Fibroblast of skin of back (primary cell): ENCODE measurements around the gene CAMTA1.

Experiments
- DNase-seq: peaks from one replicate; pipeline ENCODE4 v3.0.0-alpha.2; 2013

Gene CAMTA1

GRCh38 chr1:7568901-7569524 is 783.8 kb downstream of the CAMTA1 start:
- no peak for DNase-seq

GRCh38 chr1:7570311-7570710 is 785.1 kb downstream of the CAMTA1 start:
- no peak for DNase-seq

- DNase-seq: no peak
These were observed 787.4 kb downstream of the CAMTA1 start for GRCh38 chr1:7572654-7573152.

DNA sequence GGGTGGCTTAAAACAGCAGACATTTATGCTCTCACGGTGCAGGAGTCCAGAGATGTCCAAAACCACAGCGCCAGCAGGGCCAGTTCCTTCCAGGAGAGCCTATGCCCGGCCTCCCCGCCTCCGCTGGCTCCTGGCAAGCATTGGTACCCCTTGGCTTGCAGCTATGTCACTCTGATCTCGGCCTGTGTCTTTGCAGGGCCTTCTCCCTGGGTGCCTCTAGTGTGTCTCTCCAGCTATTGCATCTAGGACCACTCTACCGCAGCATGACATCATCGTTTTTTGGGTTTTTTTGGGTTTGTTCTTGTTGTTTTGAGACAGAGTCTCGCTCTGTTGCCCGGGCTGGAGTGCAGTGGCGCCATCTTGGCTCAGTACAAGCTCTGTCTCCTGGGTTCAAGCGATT is 788.2 kb downstream of the CAMTA1 start:
- DNase-seq: no peak

- no peak for DNase-seq
These were observed 789.1 kb downstream of the CAMTA1 start for GRCh38 chr1:7574121-7575040.

GRCh38 chr1:7575041-7575400 is 789.8 kb downstream of the CAMTA1 start:
- no peak for DNase-seq

DNA sequence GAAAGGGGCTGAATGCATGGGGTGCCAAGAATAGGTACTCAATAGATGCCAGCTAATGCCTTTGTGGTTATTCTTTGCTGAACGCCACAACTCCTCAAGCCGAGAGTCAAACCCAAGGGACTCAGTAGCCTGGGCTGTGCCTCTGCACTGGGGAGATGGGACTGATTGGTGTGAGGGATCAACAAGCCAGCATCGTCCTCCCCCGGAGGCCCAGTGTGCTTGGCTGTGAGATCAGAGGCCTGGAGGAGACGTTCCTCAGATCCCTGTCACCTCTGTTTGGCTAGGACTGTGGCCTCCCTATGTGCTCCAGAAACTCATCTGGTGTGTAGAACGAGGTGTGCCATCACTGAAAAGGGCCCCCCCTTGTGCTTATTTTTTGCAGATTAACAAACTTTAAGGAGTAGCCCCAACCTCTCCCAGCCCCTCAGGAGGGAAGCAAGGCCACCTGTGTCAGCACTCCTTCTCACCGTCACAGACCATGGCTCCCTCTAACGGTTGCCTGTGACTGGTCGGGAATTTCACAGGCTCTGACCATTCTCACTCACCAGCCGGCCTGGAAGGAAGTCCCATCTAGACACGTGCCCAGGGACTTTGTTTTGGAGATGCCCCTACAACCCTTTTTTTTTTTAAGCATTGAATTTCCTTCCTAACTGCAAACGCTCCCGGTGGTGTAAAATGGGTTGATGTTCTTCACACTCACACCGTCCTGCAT is 791.8 kb downstream of the CAMTA1 start:
- DNase-seq: peak; percentile 33

GRCh38 chr1:7578206-7578605 is 793.0 kb downstream of the CAMTA1 start:
- no peak for DNase-seq

- no peak for DNase-seq
These were observed 793.8 kb downstream of the CAMTA1 start for GRCh38 chr1:7579016-7579415.

DNA sequence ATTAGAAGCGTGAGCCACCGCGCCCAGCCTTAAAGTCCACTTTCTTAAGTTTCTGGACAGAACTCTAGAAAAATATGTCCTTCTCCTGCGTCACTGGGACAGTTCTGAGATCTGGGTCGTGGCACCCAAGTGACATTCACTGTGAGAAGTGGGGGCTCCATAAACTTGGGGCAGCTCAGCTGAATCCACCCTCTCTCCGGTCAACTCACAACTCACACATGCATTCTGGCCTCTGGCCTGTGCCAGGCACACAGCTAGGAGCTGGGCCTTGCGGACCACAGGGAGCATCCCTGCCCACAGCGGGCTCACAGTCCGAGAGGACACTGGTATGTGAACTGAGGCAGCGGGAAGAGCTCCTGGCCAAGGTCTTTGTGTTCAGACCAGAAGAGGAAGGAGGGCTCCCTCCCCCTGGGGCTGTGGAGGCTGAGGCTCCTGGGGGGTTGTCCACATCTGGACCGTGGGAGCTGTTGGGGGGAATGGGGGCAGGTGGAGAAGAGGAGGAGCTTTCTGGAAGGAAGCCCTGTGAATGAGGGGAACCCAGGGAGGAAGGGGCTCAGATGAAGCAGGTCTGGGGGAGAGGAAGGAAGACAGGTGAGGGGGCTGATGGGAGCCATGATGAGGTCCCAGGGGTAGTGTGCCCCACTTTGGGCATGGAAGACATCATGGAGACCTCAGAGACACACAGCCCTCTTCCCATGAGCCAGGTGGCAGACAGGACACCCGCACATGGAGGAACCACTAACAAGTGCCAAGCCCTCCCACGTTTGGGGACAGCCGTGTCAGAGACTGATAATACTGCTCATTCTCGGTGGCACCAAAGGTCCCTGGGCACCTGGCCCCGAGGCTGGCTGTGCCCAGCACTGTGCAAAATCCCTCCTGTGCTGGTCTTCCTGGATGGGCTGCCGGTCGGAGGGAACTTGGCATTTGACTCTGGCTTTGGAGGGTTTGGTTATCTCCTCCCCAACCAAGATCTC is 794.9 kb downstream of the CAMTA1 start:
- DNase-seq: no peak

DNA sequence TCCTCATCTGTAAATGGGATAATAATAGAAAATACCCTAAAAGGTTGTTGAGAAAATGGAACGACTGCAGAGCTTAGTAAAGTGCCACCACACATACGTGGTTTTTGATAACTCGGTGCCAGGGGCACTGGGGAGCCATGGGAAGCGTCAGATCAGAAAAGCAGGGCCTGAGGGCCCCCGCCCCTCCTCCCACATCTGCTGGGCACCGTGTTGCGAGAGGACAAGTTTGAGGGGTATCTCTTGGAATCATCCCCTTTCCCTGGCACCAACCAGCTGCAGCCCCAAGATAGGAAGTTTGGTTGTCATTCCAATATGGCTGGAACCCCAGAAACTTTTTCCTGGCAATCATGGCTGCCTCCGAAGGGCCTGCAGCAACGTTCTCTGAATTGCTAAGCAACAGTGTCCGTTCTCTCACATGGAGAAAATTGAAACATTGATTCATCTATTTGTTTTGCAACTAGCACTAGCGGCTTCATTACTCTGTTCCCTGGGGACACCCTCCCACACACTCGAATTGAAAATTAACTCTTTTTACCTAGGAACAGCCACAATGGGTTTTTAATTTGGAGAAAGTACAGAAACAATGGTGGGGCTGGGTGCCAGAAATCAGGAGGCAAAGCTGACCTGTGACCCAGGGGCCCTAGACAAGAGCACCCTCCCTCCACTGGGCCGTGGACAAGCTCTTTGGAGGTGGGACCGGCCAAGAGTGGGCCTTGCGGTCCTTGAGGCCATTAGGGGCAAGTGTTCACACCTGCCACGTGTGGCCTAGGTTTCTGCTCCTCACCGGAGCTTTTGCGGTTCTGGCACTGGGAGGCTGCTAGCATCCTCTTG is 795.9 kb downstream of the CAMTA1 start:
- peak; percentile 35 for DNase-seq

GRCh38 chr1:7581754-7582459 is 796.7 kb downstream of the CAMTA1 start:
- DNase-seq: peak; percentile 4

DNA sequence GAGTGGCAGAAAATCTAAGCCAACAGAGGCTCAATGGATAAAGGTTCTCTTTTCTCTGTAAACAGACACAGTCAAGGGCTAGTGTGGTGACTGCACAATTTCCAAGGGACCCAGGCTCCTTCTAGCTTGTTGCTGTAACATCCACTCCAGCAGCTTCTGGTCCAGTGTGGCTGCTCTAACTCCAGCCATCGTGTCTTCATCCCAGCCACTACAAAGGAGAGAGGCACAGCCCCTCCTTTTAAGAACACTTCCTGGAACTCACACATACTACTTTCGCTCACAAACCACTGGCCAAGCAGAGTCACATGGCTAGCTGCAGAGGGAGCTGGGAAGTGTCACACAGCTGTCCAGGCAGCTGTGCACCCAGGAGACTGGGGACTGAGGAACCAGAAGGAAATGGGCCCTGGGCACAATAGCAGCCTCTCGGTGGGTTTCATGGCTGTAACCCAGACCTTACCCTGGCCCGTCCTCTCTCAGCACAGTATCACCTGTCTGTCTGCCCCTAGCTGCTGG is 797.3 kb downstream of the CAMTA1 start:
- DNase-seq: no peak

DNA sequence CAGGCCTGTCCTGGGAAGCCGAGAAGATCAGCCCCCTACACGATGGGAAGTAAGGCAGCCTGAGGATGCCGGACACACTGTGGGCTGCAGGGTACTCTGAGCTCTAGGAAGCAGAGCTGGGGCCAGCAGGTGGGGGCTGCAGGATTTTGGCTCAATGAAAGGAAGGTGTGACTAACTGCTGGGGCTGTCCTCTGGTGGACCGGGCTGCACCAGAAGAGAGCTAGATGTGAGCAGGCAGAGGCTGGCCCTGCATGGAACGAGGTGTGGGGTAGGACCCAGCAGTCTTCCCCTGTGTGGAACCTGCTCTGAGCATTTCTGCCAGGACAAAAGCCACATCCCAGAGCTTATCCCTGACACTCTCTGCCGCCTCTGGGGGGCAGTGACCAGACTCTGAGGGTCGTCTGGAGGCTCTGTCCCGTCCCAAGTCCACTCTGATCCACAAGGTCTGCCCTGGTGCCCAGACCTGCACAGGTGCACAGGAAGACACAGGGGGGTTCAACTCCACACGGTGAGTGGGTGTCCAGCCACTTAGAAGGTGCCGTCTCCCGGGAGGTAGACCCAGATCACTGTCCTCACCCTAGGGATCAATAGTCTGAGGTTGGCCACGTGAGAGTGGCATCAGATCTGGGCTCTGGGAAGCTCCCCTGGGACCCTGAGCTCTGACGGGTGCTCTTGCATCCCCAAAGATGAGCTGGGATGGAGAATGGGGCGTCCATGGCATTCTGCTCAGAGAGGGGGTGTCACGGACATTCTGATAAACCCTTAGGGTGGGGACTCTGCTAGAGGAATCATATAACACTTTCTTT is 798.2 kb downstream of the CAMTA1 start:
- DNase-seq: no peak

- no peak for DNase-seq
These were observed 798.9 kb downstream of the CAMTA1 start for GRCh38 chr1:7584157-7584556.

GRCh38 chr1:7584643-7585042 is 799.4 kb downstream of the CAMTA1 start:
- DNase-seq: no peak

GRCh38 chr1:7585216-7585907 is 800.1 kb downstream of the CAMTA1 start:
- DNase-seq: no peak
